Thoracic aorta (tissue), 2 donors: ENCODE measurements around the gene MSI2. TPM values are rescaled to one million over a fixed set of nuclear protein-coding genes. Genes with fewer than 3 reads are reported as not detected.
"Not testable (repeated sequence)": the region's sequence is repeated elsewhere in the genome, so short reads cannot be mapped to it uniquely, and the experiment has no call there.

ENCODE experiments used
- ATAC-seq: fragments of 150-250 bp; one replicate; pipeline ENCODE4 v1.8.0; 2017; ENCODE audit warnings: low read depth; ENCODE audit not compliant: insufficient number of reproducible peaks, low FRiP score
- DNase-seq: peaks from one replicate; pipeline ENCODE4 v3.0.0-alpha.2; 2020; ENCODE audit warnings: low spot score
- H3K27ac ChIP-seq, 2 donors: fragments of 200-600 bp; sonication (generic); 1 replicate in 1 of 2; 2 replicates in 1 of 2; pipeline ENCODE4 v1.5.1; 2016; ENCODE audit warnings: mild to moderate bottlenecking in 2 of 2, moderate library complexity in 2 of 2
- H3K27me3 ChIP-seq: fragments of 200-600 bp; sonication (generic); replicated peaks from 2 replicates; pipeline ENCODE4 v1.6.0; 2016; ENCODE audit warnings: mild to moderate bottlenecking; ENCODE audit not compliant: insufficient read depth
- H3K36me3 ChIP-seq: fragments of 200-600 bp; sonication (generic); one replicate; pipeline ENCODE4 v1.5.1; 2016
- H3K4me1 ChIP-seq, 2 donors: fragments of 200-600 bp; sonication (generic); 1 replicate in 1 of 2; 2 replicates in 1 of 2; pipeline versions ENCODE4 v1.5.1 to v1.6.0; 2016; ENCODE audit warnings: low read depth in 2 of 2, mild to moderate bottlenecking in 1 of 2; ENCODE audit not compliant: control insufficient read depth in 1 of 2
- H3K4me3 ChIP-seq: fragments of 200-600 bp; sonication (generic); 2 replicates; pipeline ENCODE4 v1.5.1; 2016; ENCODE audit warnings: mild to moderate bottlenecking
- H3K9me3 ChIP-seq: fragments of 200-600 bp; sonication (generic); 2 replicates; pipeline ENCODE4 v1.5.1; 2016
- total RNA-seq, 2 donors: library from RNA; depleted of rRNA; stranded (reverse); fragments of >200 nt; gene quantifications; one replicate each; pipeline versions ENCODE4 v1.1.0 to v1.2.3, GENCODE V29; 2016
- TF ChIP-seq, protein P1 (sequence below): fragments of 200-600 bp; sonication (generic); IDR thresholded peaks from one replicate; pipeline ENCODE4 v1.5.1; 2019; ENCODE audit warnings: antibody characterized with exemption

Gene MSI2
- total RNA-seq, 2 donors from 2014 or later: 32.1 to 46.2 TPM

DNA sequence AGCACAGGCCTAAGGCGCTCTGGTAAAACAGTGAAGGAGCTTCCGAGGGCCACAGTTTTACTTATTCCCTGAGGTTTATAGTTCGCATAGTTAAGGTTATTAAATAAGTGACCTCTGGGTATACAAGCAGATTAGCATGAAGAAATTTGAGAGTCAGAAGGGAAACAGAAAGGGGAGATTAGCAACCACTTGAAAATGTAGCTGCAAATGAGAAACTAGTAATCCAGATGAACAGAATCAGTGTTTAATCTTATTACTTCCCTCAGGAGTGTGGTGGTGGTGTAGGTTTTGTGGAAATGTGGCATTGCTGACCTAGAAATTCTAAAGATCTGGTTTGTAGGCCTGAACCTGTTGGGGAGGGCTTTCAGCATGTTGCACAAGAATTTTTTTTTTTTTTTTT lies 358.4 kb downstream of the MSI2 start:
- ATAC-seq: no peak
- DNase-seq: no peak
- Histone ChIP-seq H3K4me3 (no peak overlapping the region), H3K27me3 (no peaks in the 10 kb centered on the region), H3K36me3 (no peaks in the 10 kb centered on the region), H3K27ac (no peak overlapping the region), H3K9me3 (no peaks in the 10 kb centered on the region), H3K4me1 (peaks cover 0 to 8% of the 10 kb centered on the region in 2 donors)
- TF ChIP-seq, protein P1, sequence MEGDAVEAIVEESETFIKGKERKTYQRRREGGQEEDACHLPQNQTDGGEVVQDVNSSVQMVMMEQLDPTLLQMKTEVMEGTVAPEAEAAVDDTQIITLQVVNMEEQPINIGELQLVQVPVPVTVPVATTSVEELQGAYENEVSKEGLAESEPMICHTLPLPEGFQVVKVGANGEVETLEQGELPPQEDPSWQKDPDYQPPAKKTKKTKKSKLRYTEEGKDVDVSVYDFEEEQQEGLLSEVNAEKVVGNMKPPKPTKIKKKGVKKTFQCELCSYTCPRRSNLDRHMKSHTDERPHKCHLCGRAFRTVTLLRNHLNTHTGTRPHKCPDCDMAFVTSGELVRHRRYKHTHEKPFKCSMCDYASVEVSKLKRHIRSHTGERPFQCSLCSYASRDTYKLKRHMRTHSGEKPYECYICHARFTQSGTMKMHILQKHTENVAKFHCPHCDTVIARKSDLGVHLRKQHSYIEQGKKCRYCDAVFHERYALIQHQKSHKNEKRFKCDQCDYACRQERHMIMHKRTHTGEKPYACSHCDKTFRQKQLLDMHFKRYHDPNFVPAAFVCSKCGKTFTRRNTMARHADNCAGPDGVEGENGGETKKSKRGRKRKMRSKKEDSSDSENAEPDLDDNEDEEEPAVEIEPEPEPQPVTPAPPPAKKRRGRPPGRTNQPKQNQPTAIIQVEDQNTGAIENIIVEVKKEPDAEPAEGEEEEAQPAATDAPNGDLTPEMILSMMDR: no peak

DNA sequence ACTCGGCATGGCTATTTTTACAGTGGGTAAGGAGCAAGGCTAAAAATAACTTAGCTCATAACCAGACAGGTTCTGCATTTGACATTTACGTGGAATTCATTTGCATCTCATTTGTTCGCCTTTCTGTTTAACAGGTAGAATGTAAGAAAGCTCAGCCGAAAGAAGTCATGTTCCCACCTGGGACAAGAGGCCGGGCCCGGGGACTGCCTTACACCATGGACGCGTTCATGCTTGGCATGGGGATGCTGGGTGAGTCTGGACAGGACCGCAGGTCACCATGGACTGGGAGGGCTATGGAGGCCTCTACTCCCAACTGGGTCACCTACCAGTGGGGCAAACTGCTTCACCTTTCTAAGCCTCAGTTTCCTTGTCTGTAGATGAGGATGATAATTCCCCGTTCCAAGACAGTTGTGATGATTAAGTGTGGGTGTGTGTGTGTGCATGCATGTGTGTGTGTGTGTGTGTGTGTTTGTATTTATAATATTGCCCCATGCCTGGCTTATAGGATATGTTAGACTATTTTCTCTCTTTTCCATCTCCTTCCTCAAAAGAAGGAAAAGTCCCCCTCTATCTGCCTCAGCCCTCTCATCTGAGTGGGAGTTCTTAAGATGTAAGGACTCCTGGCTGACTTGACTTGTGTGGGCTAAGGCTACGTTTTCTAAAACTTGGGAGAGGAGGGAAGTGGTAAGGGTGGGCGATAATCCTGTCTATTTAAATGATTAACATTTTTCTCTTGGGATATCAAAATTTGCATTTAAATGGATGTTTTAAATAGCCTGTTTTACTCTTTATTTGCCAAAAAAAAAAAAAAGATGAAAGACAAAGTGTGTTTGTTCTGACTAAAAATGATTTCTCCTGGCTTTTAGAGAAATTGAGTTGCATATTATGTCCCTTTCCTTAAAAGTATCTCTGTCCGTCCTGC lies 359.8 kb downstream of the MSI2 start:
- Histone ChIP-seq H3K9me3 (no peaks in the 10 kb centered on the region), H3K4me1 (peaks cover 0 to 8% of the 10 kb centered on the region in 2 donors), H3K27ac (no peak overlapping the region), H3K36me3 (no peaks in the 10 kb centered on the region), H3K27me3 (no peaks in the 10 kb centered on the region), H3K4me3 (no peak overlapping the region)
- ATAC-seq (no peak), DNase-seq (no peak)
- TF ChIP-seq, protein P1: no peak

DNA sequence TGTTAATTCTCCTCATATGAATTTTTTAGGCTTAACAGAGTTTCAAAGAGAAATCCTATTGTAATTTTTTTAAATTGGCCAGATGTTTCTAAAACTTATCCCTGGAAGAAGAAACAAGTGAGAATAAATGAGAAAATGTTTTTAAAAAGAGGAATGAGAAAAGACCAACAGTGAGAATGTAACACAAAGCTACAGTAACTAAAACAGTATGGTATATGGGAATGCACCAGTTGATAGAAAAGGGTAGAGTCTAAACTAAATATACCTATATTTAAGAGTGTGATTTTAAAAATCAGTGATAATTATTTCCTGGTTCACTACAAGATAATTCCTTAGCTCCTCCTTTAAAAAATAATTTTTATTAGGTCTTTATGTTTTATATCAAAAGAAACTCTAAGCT lies 360.9 kb downstream of the MSI2 start:
- peaks cover 0 to 11% of the 10 kb centered on the region in 2 donors for H3K4me1 ChIP-seq
- no peak overlapping the region for H3K27ac ChIP-seq
- TF ChIP-seq, protein P1: no peak
- ATAC-seq (no peak), DNase-seq (no peak)
- no peak overlapping the region for H3K4me3 ChIP-seq
- H3K36me3 ChIP-seq: no peaks in the 10 kb centered on the region
- no peaks in the 10 kb centered on the region for H3K9me3 ChIP-seq
- no peaks in the 10 kb centered on the region for H3K27me3 ChIP-seq

DNA sequence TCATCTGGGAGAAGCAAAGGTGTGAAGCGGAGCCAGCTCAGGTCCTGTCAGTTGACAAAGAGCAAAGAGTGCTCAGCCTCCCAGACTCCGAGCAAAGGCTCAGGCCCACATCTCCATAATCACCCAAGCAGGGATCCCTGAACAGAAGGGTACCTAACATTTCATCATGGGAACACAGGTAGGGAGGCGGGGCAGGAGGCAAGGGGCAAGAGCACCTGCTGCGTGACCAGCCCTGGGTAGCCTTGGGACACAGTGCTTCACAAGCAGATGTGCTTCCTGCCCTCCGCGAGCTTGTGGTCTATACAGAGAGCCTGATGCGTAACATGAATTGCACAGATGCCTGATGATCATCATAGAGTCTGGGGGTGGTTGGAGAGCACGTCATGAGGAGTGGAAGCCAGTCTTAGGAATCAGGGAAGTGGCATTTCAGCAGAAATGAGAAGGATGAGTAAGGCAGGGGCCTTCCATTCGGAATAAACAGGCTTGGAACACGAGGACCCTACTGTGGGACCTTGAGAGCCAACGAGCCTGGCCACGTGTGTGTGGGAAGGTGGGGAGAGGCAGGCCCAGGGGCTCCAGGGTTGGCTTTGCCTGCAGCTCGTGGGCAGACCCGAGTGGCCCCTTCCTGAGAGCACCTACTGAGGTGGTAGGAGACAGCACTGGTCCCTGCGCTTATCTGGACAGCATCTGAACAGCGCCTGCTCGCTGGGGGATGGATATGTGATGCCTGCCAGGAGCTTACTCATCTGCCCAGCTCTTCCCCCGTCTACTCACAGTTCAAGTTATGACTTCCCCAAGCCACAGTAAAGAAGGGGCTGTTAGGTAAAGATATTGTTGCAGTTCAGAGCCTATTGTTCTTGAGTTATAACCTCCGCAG lies 363.0 kb downstream of the MSI2 start:
- Histone ChIP-seq H3K9me3 (no peaks in the 10 kb centered on the region), H3K36me3 (no peaks in the 10 kb centered on the region), H3K4me1 (peaks cover 0 to 17% of the 10 kb centered on the region in 2 donors), H3K4me3 (no peak overlapping the region), H3K27me3 (no peaks in the 10 kb centered on the region), H3K27ac (no peak overlapping the region)
- DNase-seq (no peak), ATAC-seq (no peak)
- TF ChIP-seq, protein P1: no peak

DNA sequence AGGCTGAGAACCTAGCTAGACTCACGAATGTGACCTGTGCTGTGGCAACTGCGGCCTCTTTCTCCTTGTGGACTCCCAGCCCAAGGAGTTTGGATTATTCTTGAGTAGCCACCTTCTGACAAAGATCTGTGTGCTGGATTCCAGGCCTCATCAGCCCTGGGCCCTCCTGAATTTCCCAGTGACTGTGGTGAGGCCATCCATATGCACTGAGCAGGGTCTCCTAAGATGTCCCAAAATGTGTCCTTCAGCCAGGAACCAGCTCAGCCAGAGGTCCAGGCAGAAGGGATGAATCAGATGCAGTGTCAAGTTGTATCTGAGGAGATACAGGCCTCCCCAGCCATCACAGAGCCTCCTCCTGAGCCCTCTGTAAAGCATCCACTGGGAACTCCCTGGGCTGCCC lies 364.3 kb downstream of the MSI2 start:
- TF ChIP-seq, protein P1: no peak
- no peak overlapping the region for H3K27ac ChIP-seq
- no peaks in the 10 kb centered on the region for H3K36me3 ChIP-seq
- H3K4me3 ChIP-seq: no peak overlapping the region
- ATAC-seq (no peak), DNase-seq (no peak)
- H3K4me1 ChIP-seq: peaks cover 0 to 13% of the 10 kb centered on the region in 2 donors
- no peaks in the 10 kb centered on the region for H3K9me3 ChIP-seq
- no peaks in the 10 kb centered on the region for H3K27me3 ChIP-seq

DNA sequence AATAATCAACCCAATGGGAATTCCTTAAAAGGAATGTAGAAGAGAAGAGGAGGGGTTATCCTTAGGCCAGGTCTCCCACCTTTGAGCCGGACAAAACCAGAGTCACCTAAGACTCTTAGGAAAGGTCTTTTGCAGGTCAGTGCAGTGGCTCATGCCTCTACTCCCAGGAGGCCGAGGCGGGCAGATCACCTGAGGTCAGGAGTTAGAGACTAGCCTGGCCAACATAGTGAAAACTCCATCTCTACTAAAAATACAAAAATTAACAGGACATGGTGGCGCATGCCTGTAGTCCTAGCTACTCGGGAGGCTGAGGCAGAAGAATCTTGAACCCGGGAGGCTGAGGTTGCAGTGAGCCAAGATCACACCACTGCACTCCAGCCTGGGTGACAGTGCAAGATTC lies 365.5 kb downstream of the MSI2 start:
- not testable (repeated sequence) for H3K9me3 ChIP-seq, ATAC-seq, H3K27ac ChIP-seq, H3K36me3 ChIP-seq, H3K4me3 ChIP-seq, H3K4me1 ChIP-seq, H3K27me3 ChIP-seq, DNase-seq
